ENCODE measurements around the gene ECE1. TPM values are rescaled to one million over a fixed set of nuclear protein-coding genes. Genes with fewer than 3 reads are reported as not detected.

Gene ECE1
- total and polyA plus RNA-seq, 2 of the 8 experiments (the other 6 are each of a cell fraction or from before 2014, with no cell fraction given): 21.4 to 36.8 TPM

GRCh38 chr1:21330544-21330943, 40.3 kb upstream of the ECE1 start:
- H4K20me1 ChIP-seq (replicated peaks in 1 of 2; ENCODE audit: control insufficient read depth in 1 of 2, insufficient read depth in 2 of 2, low read length in 2 of 2): peaks cover 0 to 7% of the 10 kb centered on the region in 2 experiments
- no peak overlapping the region for H3K4ac ChIP-seq (replicated peaks; ENCODE audit: insufficient read length, low read depth, low read length)
- H3K56ac ChIP-seq (replicated peaks; ENCODE audit: insufficient read length, low read depth, low read length): no peak overlapping the region
- H4K8ac ChIP-seq (ENCODE audit: extremely low read depth, insufficient read depth, low read length): no peak overlapping the region
- H2BK20ac ChIP-seq (ENCODE audit: low read length): peak overlapping the region; percentile 3; the same call in 1 of the 2 replicates
- peak overlapping the region; percentile 89 for H2AK5ac ChIP-seq (ENCODE audit: low read depth, low read length)
- H3K4me1 ChIP-seq (replicated peaks in 1 of 4; ENCODE audit: control insufficient read depth in 3 of 4, insufficient read depth in 4 of 4, low read length in 3 of 4): peaks cover 17 to 57% (median 40%) of the 10 kb centered on the region in 4 experiments
- POLR2A ChIA-PET (ENCODE audit: partially characterized antibody): interaction anchor here (0.6 to 1.2 kb wide), 2 partner anchors 16 to 432 kb away, joined by 3 read pairs; no protein-coding TSS in a partner anchor
- H3K9me3 ChIP-seq (ENCODE audit: insufficient read depth in 2 of 2, low read depth in 1 of 2, low read length in 1 of 2): no peaks in the 10 kb centered on the region
- no peak overlapping the region for H2AFZ ChIP-seq (ENCODE audit: low read length)
- no peak overlapping the region for H3K4me2 ChIP-seq (ENCODE audit: insufficient read depth in 1 of 2, low read depth in 2 of 2, low read length in 2 of 2)
- H4K5ac ChIP-seq (ENCODE audit: insufficient read length, low read depth, low read length): no peak overlapping the region
- no peak for DNase-seq (ENCODE audit: low read depth in 1 of 2, low spot score in 2 of 2)
- H2BK120ac ChIP-seq (replicated peaks; ENCODE audit: low read depth, low read length): no peak overlapping the region
- H4K91ac ChIP-seq (replicated peaks; ENCODE audit: insufficient read length, low read length): no peak overlapping the region
- no peak overlapping the region for H3K14ac ChIP-seq (ENCODE audit: insufficient read length)
- no peaks in the 10 kb centered on the region for H3K27me3 ChIP-seq (replicated peaks in 1 of 4; ENCODE audit: control insufficient read depth in 3 of 4, extremely low read depth in 1 of 4, insufficient read depth in 3 of 4, low read length in 3 of 4)
- CTCF ChIA-PET (ENCODE audit: partially characterized antibody): interaction anchor here (0.8 to 15.0 kb wide), 10 partner anchors 6 to 198 kb away, joined by 3 to 168 read pairs (median 4); no protein-coding TSS in a partner anchor
- no peak overlapping the region for H3K4me3 ChIP-seq (ENCODE audit: extremely low read depth in 1 of 4, insufficient read depth in 2 of 4, low read depth in 3 of 4, low read length in 4 of 4)
- no peak for FAIRE-seq
- 0 out of 2 replicates have a peak overlapping the region, but pooled peaks have one; percentile 50 for H2BK12ac ChIP-seq (ENCODE audit: low read depth, low read length)
- peaks cover 0 to 5% of the 10 kb centered on the region in 2 experiments; a peak in 2 of 4 replicates for H3K79me2 ChIP-seq (ENCODE audit: control insufficient read depth in 1 of 2, insufficient read depth in 2 of 2, low read length in 2 of 2)
- 80% methylated on average over 2 of the region's 2 CpGs; no CpG with 5 or more reads in 1 of the 2 experiments for WGBS, 2 experiments (ENCODE audit: extremely low coverage in 1 of 2, insufficient coverage in 1 of 2, insufficient read length in 1 of 2, insufficient replicate concordance in 2 of 2, low coverage in 1 of 2, low lambda C conversion rate in 2 of 2, missing lambda C conversion rate in 1 of 2)
- no peak overlapping the region for H3K27ac ChIP-seq (ENCODE audit: low read depth, low read length)
- no peaks in the 10 kb centered on the region for H3K23me2 ChIP-seq (ENCODE audit: low read depth, low read length)
- H3K18ac ChIP-seq (ENCODE audit: extremely low read depth, low read length): no peak overlapping the region
- peaks cover 5% of the 10 kb centered on the region for H3K79me1 ChIP-seq (ENCODE audit: low read depth, low read length)
- no peak overlapping the region for H3K9ac ChIP-seq (replicated peaks in 1 of 4; ENCODE audit: extremely low read depth in 1 of 4, low read depth in 3 of 4, low read length in 3 of 4)
- no peak overlapping the region for H3K23ac ChIP-seq (ENCODE audit: insufficient read length)
- no peak overlapping the region for H2BK15ac ChIP-seq (ENCODE audit: low read length)
- no peak overlapping the region for H2BK5ac ChIP-seq (ENCODE audit: low read depth, low read length)
- no peaks in the 10 kb centered on the region for H3K36me3 ChIP-seq (ENCODE audit: control insufficient read depth in 2 of 4, insufficient read depth in 4 of 4, low read length in 3 of 4)
- TF ChIP-seq POLR2A (IDR thresholded peaks at IDR 0.05; ENCODE audit: control extremely low read depth in 1 of 2, low read depth in 2 of 2, low read length in 2 of 2) (no peak), SAP30 (IDR thresholded peaks at IDR 0.05; ENCODE audit: insufficient read depth, insufficient replicate concordance, low read length) (no peak), E2F6 (IDR thresholded peaks at IDR 0.05) (no peak), SP2 (IDR thresholded peaks at IDR 0.05; ENCODE audit: low read length) (no peak), CREB1 (IDR thresholded peaks at IDR 0.05) (no peak), PHF8 (conservative IDR thresholded peaks at IDR 0.05; ENCODE audit: low read depth, low read length) (no peak), SIN3A (conservative IDR thresholded peaks at IDR 0.05 in 1 of 2, IDR thresholded peaks at IDR 0.05 in 1 of 2; ENCODE audit: low read depth in 1 of 2, low read length in 2 of 2) (no peak), EGR1 (IDR thresholded peaks at IDR 0.05; ENCODE audit: borderline replicate concordance, low read depth, low read length) (no peak), RNF2 (IDR thresholded peaks at IDR 0.05; ENCODE audit: borderline replicate concordance, low read depth, low read length, missing control alignments, poor library complexity, severe bottlenecking) (no peak), EZH2 (IDR thresholded peaks at IDR 0.05; ENCODE audit: low read depth, low read length, severe bottlenecking) (no peak), TCF12 (IDR thresholded peaks at IDR 0.05; ENCODE audit: low read depth, low read length) (no peak), USF2 (IDR thresholded peaks at IDR 0.05; ENCODE audit: low read length) (no peak)
